ENCODE measurements around the gene OR6S1.

Gene OR6S1

GRCh38 chr14:20682435-20683124 is 41.1 kb upstream of the OR6S1 start:
- H3K4me2 ChIP-seq (ENCODE audit: low read length): peak overlapping the region; percentile 92
- peak overlapping the region; percentile 84 for H3K4me3 ChIP-seq (ENCODE audit: low read length)
- no peaks in the 10 kb centered on the region for H3K9me3 ChIP-seq (replicated peaks; ENCODE audit: low read length)
- no peaks in the 10 kb centered on the region for H3K36me3 ChIP-seq (ENCODE audit: insufficient read depth, low read length)
- no peaks in the 10 kb centered on the region for H3K27me3 ChIP-seq (ENCODE audit: control insufficient read depth, insufficient read depth, low read length)
- peaks cover 17% of the 10 kb centered on the region for H3K4me1 ChIP-seq (ENCODE audit: control insufficient read depth, insufficient read depth, low read length)
- H3K9ac ChIP-seq (ENCODE audit: low read depth, low read length): peak overlapping the region; percentile 97

- no peaks in the 10 kb centered on the region for H3K27me3 ChIP-seq (ENCODE audit: control insufficient read depth, insufficient read depth, low read length)
- H3K4me2 ChIP-seq (ENCODE audit: low read length): peak overlapping the region; percentile 92
- H3K4me1 ChIP-seq (ENCODE audit: control insufficient read depth, insufficient read depth, low read length): peaks cover 17% of the 10 kb centered on the region
- peak overlapping the region; percentile 97 for H3K9ac ChIP-seq (ENCODE audit: low read depth, low read length)
- H3K9me3 ChIP-seq (replicated peaks; ENCODE audit: low read length): no peaks in the 10 kb centered on the region
- H3K4me3 ChIP-seq (ENCODE audit: low read length): peak overlapping the region; percentile 84
- H3K36me3 ChIP-seq (ENCODE audit: insufficient read depth, low read length): no peaks in the 10 kb centered on the region
Observed at GRCh38 chr14:20682127-20682434, 40.6 kb upstream of the OR6S1 start.

GRCh38 chr14:20681348-20682126 is 40.0 kb upstream of the OR6S1 start:
- peaks cover 17% of the 10 kb centered on the region for H3K4me1 ChIP-seq (ENCODE audit: control insufficient read depth, insufficient read depth, low read length)
- no peaks in the 10 kb centered on the region for H3K27me3 ChIP-seq (ENCODE audit: control insufficient read depth, insufficient read depth, low read length)
- no peaks in the 10 kb centered on the region for H3K9me3 ChIP-seq (replicated peaks; ENCODE audit: low read length)
- peak overlapping the region; percentile 84 for H3K4me3 ChIP-seq (ENCODE audit: low read length)
- H3K9ac ChIP-seq (ENCODE audit: low read depth, low read length): peak overlapping the region; percentile 97
- no peaks in the 10 kb centered on the region for H3K36me3 ChIP-seq (ENCODE audit: insufficient read depth, low read length)
- H3K4me2 ChIP-seq (ENCODE audit: low read length): peak overlapping the region; percentile 92

DNA sequence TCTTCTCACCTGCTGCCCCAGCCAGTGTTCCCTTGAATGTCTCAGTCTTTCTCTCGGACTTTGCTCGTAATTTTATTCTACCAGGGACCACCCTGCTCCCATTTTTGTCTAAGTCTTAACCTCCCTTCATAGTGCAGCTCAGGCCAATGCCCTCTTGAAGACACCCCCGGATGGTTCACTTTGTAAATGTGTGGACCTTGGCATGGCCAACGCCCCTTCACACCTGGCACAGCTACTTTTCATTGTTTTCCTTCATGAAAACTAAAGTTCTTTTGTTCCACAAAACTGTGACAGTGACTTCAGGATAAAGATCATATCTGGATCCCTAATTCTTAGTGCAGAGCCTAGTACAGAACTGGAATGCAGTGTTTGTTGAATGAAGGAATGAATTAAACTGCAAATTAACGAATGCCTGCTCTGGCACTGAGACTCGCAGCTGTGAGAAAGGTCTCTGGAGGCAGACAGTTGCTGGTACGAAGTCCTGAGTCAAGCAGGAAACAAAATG is 39.4 kb upstream of the OR6S1 start:
- peak overlapping the region; percentile 84 for H3K4me3 ChIP-seq (ENCODE audit: low read length)
- peaks cover 10% of the 10 kb centered on the region for H3K4me1 ChIP-seq (ENCODE audit: control insufficient read depth, insufficient read depth, low read length)
- no peaks in the 10 kb centered on the region for H3K36me3 ChIP-seq (ENCODE audit: insufficient read depth, low read length)
- H3K4me2 ChIP-seq (ENCODE audit: low read length): peak overlapping the region; percentile 92
- peak overlapping the region; percentile 69 for H3K9ac ChIP-seq (ENCODE audit: low read depth, low read length)
- peaks cover 5% of the 10 kb centered on the region for H3K27me3 ChIP-seq (ENCODE audit: control insufficient read depth, insufficient read depth, low read length)
- no peaks in the 10 kb centered on the region for H3K9me3 ChIP-seq (replicated peaks; ENCODE audit: low read length)

DNA sequence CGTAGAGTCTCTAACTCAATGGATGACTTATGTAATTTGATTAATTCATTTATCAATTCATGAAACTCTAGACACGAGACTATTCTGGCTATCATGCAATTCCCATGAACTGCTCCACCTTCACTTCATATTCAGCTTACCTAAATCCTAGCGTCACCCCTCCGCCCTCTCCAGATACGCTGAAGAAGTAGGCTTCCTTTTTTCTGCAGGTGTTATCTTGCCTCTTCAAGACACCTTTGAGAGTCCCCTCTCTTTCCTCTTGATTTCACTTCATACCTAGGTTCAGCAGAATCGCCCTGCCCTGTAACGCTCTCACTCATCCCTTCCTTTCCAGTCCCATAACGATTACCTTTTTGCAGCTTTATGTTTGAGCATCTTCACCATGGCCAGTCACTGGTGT is 38.9 kb upstream of the OR6S1 start:
- Histone ChIP-seq H3K4me3 (ENCODE audit: low read length) (peak overlapping the region; percentile 84), H3K4me2 (ENCODE audit: low read length) (peak overlapping the region; percentile 92), H3K4me1 (ENCODE audit: control insufficient read depth, insufficient read depth, low read length) (peaks cover 10% of the 10 kb centered on the region), H3K36me3 (ENCODE audit: insufficient read depth, low read length) (no peaks in the 10 kb centered on the region), H3K9me3 (replicated peaks; ENCODE audit: low read length) (no peaks in the 10 kb centered on the region), H3K27me3 (ENCODE audit: control insufficient read depth, insufficient read depth, low read length) (peaks cover 9% of the 10 kb centered on the region), H3K9ac (ENCODE audit: low read depth, low read length) (no peak overlapping the region)

DNA sequence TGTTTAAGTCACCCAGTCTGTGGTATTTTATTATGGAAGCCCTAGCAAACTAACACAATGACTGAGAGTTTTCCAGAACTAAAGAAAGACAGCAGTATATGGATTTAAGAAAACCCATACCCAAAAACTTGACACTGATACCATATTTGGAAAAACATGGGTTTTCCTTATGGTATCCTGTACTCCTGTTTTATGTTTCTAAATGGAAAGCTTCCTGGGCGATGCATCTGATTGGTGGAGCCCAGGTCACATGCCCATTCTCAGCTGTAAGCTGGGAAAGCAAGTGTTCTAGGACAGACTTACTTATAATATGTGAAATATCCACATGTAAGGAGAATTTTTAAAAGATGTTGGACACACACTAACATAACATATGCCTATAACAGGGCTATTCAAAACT is 38.4 kb upstream of the OR6S1 start:
- no peak overlapping the region for H3K4me3 ChIP-seq (ENCODE audit: low read length)

DNA sequence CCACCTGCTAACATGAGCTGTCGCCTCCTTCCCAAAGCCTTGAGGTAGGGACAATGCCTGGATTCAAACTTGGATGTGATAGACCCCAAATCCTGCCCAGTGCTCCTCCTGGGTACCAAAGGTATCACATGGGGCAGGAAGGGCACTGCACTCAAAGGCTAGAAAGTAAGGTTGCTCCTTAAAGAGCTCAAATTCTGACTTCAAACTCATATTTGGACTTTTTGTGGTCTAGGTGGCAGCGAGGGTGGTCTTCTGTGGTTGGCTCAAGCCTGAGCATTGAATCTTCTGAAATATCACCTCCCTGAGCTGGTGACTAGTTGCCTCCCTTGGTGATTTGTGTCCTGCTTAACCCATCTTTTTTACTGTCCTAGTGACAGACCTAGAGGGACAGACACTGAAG is 34.6 kb upstream of the OR6S1 start:
- H3K4me1 ChIP-seq (ENCODE audit: control insufficient read depth, insufficient read depth, low read length): peaks cover 9% of the 10 kb centered on the region
- H3K36me3 ChIP-seq (ENCODE audit: insufficient read depth, low read length): no peaks in the 10 kb centered on the region
- H3K4me3 ChIP-seq (ENCODE audit: low read length): no peak overlapping the region
- no peak overlapping the region for H3K4me2 ChIP-seq (ENCODE audit: low read length)
- H3K27me3 ChIP-seq (ENCODE audit: control insufficient read depth, insufficient read depth, low read length): peaks cover 13% of the 10 kb centered on the region
- no peaks in the 10 kb centered on the region for H3K9me3 ChIP-seq (replicated peaks; ENCODE audit: low read length)
- H3K9ac ChIP-seq (ENCODE audit: low read depth, low read length): no peak overlapping the region

More for the DNA sequence above, 38.4 kb upstream of the OR6S1 start:
- H3K27me3 ChIP-seq (ENCODE audit: control insufficient read depth, insufficient read depth, low read length): peaks cover 9% of the 10 kb centered on the region
- no peak overlapping the region for H3K9ac ChIP-seq (ENCODE audit: low read depth, low read length)
- H3K4me2 ChIP-seq (ENCODE audit: low read length): no peak overlapping the region
- H3K9me3 ChIP-seq (replicated peaks; ENCODE audit: low read length): no peaks in the 10 kb centered on the region
- H3K36me3 ChIP-seq (ENCODE audit: insufficient read depth, low read length): no peaks in the 10 kb centered on the region
- peaks cover 10% of the 10 kb centered on the region for H3K4me1 ChIP-seq (ENCODE audit: control insufficient read depth, insufficient read depth, low read length)

DNA sequence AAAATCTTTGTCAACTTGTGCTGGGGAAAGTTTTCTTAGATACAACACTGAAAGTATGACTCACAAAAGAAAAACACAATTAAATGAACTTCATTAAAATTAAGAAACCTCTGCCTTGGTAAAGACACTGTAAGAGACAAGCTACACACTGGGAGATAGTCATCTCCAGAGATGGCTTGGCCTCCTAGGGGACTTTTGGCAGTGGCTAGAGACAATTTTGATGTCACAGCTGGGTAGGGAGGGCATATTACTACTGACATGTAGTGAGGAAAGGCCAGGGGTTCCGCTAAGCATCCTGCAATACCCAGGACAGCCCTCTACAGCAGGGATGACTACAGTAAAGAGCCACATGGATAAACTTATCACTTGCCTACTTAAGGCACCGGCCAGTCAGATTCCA is 34.2 kb upstream of the OR6S1 start:
- Histone ChIP-seq H3K4me2 (ENCODE audit: low read length) (no peak overlapping the region), H3K27me3 (ENCODE audit: control insufficient read depth, insufficient read depth, low read length) (peaks cover 13% of the 10 kb centered on the region), H3K36me3 (ENCODE audit: insufficient read depth, low read length) (no peaks in the 10 kb centered on the region), H3K4me1 (ENCODE audit: control insufficient read depth, insufficient read depth, low read length) (peaks cover 5% of the 10 kb centered on the region), H3K9me3 (replicated peaks; ENCODE audit: low read length) (no peaks in the 10 kb centered on the region), H3K4me3 (ENCODE audit: low read length) (no peak overlapping the region), H3K9ac (ENCODE audit: low read depth, low read length) (no peak overlapping the region)

- Histone ChIP-seq H3K36me3 (ENCODE audit: insufficient read depth, low read length) (no peaks in the 10 kb centered on the region), H3K9me3 (replicated peaks; ENCODE audit: low read length) (no peaks in the 10 kb centered on the region), H3K4me3 (ENCODE audit: low read length) (no peak overlapping the region), H3K4me1 (ENCODE audit: control insufficient read depth, insufficient read depth, low read length) (no peaks in the 10 kb centered on the region), H3K9ac (ENCODE audit: low read depth, low read length) (no peak overlapping the region), H3K4me2 (ENCODE audit: low read length) (no peak overlapping the region), H3K27me3 (ENCODE audit: control insufficient read depth, insufficient read depth, low read length) (peaks cover 22% of the 10 kb centered on the region)
Observed at GRCh38 chr14:20671597-20672283, 30.2 kb upstream of the OR6S1 start.

DNA sequence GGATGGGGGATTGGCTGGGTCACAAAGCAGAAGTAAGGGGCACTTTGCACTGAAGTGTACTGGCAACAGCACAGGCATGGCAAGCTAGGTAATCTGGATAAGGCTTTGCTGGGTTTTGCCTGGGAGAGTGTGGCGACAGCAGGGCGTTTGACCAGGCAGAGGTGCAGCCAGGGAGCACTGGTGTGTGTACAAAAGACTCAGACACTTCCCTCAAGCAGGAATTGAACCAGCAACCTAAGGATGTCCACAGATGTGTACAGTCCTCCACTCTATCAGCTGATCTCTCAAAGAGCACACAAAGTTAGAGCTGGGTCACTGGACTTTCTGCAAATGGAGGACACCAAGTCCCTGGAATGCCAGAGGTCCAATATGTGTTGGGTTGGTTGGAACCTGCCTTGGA is 27.5 kb upstream of the OR6S1 start:
- Histone ChIP-seq H3K4me2 (ENCODE audit: low read length) (no peak overlapping the region), H3K4me3 (ENCODE audit: low read length) (no peak overlapping the region), H3K27me3 (ENCODE audit: control insufficient read depth, insufficient read depth, low read length) (peaks cover 29% of the 10 kb centered on the region), H3K4me1 (ENCODE audit: control insufficient read depth, insufficient read depth, low read length) (no peaks in the 10 kb centered on the region), H3K9me3 (replicated peaks; ENCODE audit: low read length) (no peaks in the 10 kb centered on the region), H3K9ac (ENCODE audit: low read depth, low read length) (no peak overlapping the region), H3K36me3 (ENCODE audit: insufficient read depth, low read length) (no peaks in the 10 kb centered on the region)

GRCh38 chr14:20667957-20668356 is 26.5 kb upstream of the OR6S1 start:
- Histone ChIP-seq H3K9me3 (replicated peaks; ENCODE audit: low read length) (no peaks in the 10 kb centered on the region), H3K9ac (ENCODE audit: low read depth, low read length) (no peak overlapping the region), H3K36me3 (ENCODE audit: insufficient read depth, low read length) (no peaks in the 10 kb centered on the region), H3K27me3 (ENCODE audit: control insufficient read depth, insufficient read depth, low read length) (peaks cover 37% of the 10 kb centered on the region), H3K4me3 (ENCODE audit: low read length) (no peak overlapping the region), H3K4me1 (ENCODE audit: control insufficient read depth, insufficient read depth, low read length) (no peaks in the 10 kb centered on the region), H3K4me2 (ENCODE audit: low read length) (no peak overlapping the region)

All from skeletal muscle satellite cell (primary cell).